ENCODE measurements around the gene ADCY2.

The ADCY2 gene

GRCh38 chr5:7540736-7541485, 145.0 kb downstream of the ADCY2 start:
- H3K9ac ChIP-seq (ENCODE audit: low read length in 2 of 2), result no peak overlapping the region
- no peaks in the 10 kb centered on the region for H3K9me3 ChIP-seq (ENCODE audit: control insufficient read depth in 2 of 2, low read length in 2 of 2)
- H3K4me1 ChIP-seq (ENCODE audit: control insufficient read depth, insufficient read depth, low read length), result no peaks in the 10 kb centered on the region
- H3K27me3 ChIP-seq (ENCODE audit: control insufficient read depth in 1 of 2, insufficient read depth in 2 of 2, low read length in 2 of 2), result no peaks in the 10 kb centered on the region
- no peak overlapping the region for H3K27ac ChIP-seq (ENCODE audit: low read length)
- H3K36me3 ChIP-seq (ENCODE audit: control insufficient read depth in 2 of 2, insufficient read depth in 2 of 2, low read length in 2 of 2), result no peaks in the 10 kb centered on the region
- H3K4me3 ChIP-seq (ENCODE audit: low read length in 2 of 2), result no peak overlapping the region

DNA sequence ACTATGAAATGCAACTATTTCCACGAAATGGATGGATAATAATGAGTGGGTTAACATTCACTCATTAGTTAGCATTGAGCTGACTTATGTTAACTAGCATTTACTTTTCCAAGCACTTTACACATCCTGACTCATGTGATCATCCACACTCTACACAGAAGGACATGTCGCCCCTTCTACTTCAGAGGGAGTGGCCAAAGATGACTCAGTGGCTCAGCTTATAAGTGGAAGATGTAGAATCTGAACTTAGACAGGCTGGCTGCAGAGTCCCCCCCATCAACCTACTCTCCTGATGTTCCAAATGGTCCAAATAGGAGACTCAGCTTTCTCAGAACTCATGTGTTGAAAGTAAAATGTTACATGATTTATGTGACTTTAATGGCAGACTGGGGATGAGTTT, 146.0 kb downstream of the ADCY2 start:
- Histone ChIP-seq H3K4me3 (ENCODE audit: low read length in 2 of 2) (no peak overlapping the region), H3K27ac (ENCODE audit: low read length) (no peak overlapping the region), H3K9ac (ENCODE audit: low read length in 2 of 2) (no peak overlapping the region), H3K36me3 (ENCODE audit: control insufficient read depth in 2 of 2, insufficient read depth in 2 of 2, low read length in 2 of 2) (no peaks in the 10 kb centered on the region), H3K27me3 (ENCODE audit: control insufficient read depth in 1 of 2, insufficient read depth in 2 of 2, low read length in 2 of 2) (no peaks in the 10 kb centered on the region), H3K4me1 (ENCODE audit: control insufficient read depth, insufficient read depth, low read length) (no peaks in the 10 kb centered on the region), H3K9me3 (ENCODE audit: control insufficient read depth in 2 of 2, low read length in 2 of 2) (no peaks in the 10 kb centered on the region)

- Histone ChIP-seq H3K9me3 (ENCODE audit: control insufficient read depth in 2 of 2, low read length in 2 of 2) (no peaks in the 10 kb centered on the region), H3K4me1 (ENCODE audit: control insufficient read depth, insufficient read depth, low read length) (no peaks in the 10 kb centered on the region), H3K4me3 (ENCODE audit: low read length in 2 of 2) (no peak overlapping the region), H3K9ac (ENCODE audit: low read length in 2 of 2) (no peak overlapping the region), H3K27ac (ENCODE audit: low read length) (no peak overlapping the region), H3K27me3 (ENCODE audit: control insufficient read depth in 1 of 2, insufficient read depth in 2 of 2, low read length in 2 of 2) (no peaks in the 10 kb centered on the region), H3K36me3 (ENCODE audit: control insufficient read depth in 2 of 2, insufficient read depth in 2 of 2, low read length in 2 of 2) (no peaks in the 10 kb centered on the region)
Observed at GRCh38 chr5:7546555-7546954, 150.6 kb downstream of the ADCY2 start.

GRCh38 chr5:7548596-7548995, 152.7 kb downstream of the ADCY2 start:
- Histone ChIP-seq H3K9me3 (ENCODE audit: control insufficient read depth in 2 of 2, low read length in 2 of 2) (no peaks in the 10 kb centered on the region), H3K27ac (ENCODE audit: low read length) (no peak overlapping the region), H3K27me3 (ENCODE audit: control insufficient read depth in 1 of 2, insufficient read depth in 2 of 2, low read length in 2 of 2) (no peaks in the 10 kb centered on the region), H3K4me3 (ENCODE audit: low read length in 2 of 2) (no peak overlapping the region), H3K9ac (ENCODE audit: low read length in 2 of 2) (no peak overlapping the region), H3K4me1 (ENCODE audit: control insufficient read depth, insufficient read depth, low read length) (no peaks in the 10 kb centered on the region), H3K36me3 (ENCODE audit: control insufficient read depth in 2 of 2, insufficient read depth in 2 of 2, low read length in 2 of 2) (no peaks in the 10 kb centered on the region)

- H3K9ac ChIP-seq (ENCODE audit: low read length in 2 of 2), result no peak overlapping the region
- H3K27ac ChIP-seq (ENCODE audit: low read length), result no peak overlapping the region
- no peaks in the 10 kb centered on the region for H3K4me1 ChIP-seq (ENCODE audit: control insufficient read depth, insufficient read depth, low read length)
- H3K4me3 ChIP-seq (ENCODE audit: low read length in 2 of 2), result no peak overlapping the region
- no peaks in the 10 kb centered on the region for H3K36me3 ChIP-seq (ENCODE audit: control insufficient read depth in 2 of 2, insufficient read depth in 2 of 2, low read length in 2 of 2)
- H3K9me3 ChIP-seq (ENCODE audit: control insufficient read depth in 2 of 2, low read length in 2 of 2), result no peaks in the 10 kb centered on the region
- H3K27me3 ChIP-seq (ENCODE audit: control insufficient read depth in 1 of 2, insufficient read depth in 2 of 2, low read length in 2 of 2), result no peaks in the 10 kb centered on the region
Observed at GRCh38 chr5:7565559-7565958, 169.6 kb downstream of the ADCY2 start.

- Histone ChIP-seq H3K9ac (ENCODE audit: low read length in 2 of 2) (no peak overlapping the region), H3K4me1 (ENCODE audit: control insufficient read depth, insufficient read depth, low read length) (no peaks in the 10 kb centered on the region), H3K36me3 (ENCODE audit: control insufficient read depth in 2 of 2, insufficient read depth in 2 of 2, low read length in 2 of 2) (no peaks in the 10 kb centered on the region), H3K27me3 (ENCODE audit: control insufficient read depth in 1 of 2, insufficient read depth in 2 of 2, low read length in 2 of 2) (no peaks in the 10 kb centered on the region), H3K9me3 (ENCODE audit: control insufficient read depth in 2 of 2, low read length in 2 of 2) (no peaks in the 10 kb centered on the region), H3K4me3 (ENCODE audit: low read length in 2 of 2) (peak overlapping the region in 1 of 2 donors; percentile 31), H3K27ac (ENCODE audit: low read length) (peak overlapping the region; percentile 26)
Observed at GRCh38 chr5:7576023-7576715, 180.2 kb downstream of the ADCY2 start.

DNA sequence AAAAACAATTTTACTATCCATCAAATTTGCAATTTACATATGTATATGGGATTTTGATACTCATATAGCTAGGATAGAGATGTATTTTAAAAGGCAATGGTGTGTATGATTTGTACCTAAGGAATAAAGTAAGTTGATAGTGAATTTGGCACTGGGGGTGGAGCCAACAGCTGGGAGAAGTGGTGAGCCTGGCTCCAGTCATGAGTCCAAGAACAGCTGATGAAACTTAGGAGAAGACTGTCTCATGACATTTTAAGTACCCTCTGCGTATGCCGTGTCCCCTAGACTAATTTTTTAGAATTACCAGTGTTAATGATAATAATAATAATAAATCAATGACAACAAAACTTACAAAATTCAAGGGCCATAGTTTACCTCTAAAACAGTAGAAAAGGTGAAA, 181.4 kb downstream of the ADCY2 start:
- no peak overlapping the region for H3K4me3 ChIP-seq (ENCODE audit: low read length in 2 of 2)
- no peaks in the 10 kb centered on the region for H3K27me3 ChIP-seq (ENCODE audit: control insufficient read depth in 1 of 2, insufficient read depth in 2 of 2, low read length in 2 of 2)
- H3K9ac ChIP-seq (ENCODE audit: low read length in 2 of 2), result no peak overlapping the region
- H3K36me3 ChIP-seq (ENCODE audit: control insufficient read depth in 2 of 2, insufficient read depth in 2 of 2, low read length in 2 of 2), result no peaks in the 10 kb centered on the region
- H3K9me3 ChIP-seq (ENCODE audit: control insufficient read depth in 2 of 2, low read length in 2 of 2), result no peaks in the 10 kb centered on the region
- H3K27ac ChIP-seq (ENCODE audit: low read length), result no peak overlapping the region
- no peaks in the 10 kb centered on the region for H3K4me1 ChIP-seq (ENCODE audit: control insufficient read depth, insufficient read depth, low read length)

DNA sequence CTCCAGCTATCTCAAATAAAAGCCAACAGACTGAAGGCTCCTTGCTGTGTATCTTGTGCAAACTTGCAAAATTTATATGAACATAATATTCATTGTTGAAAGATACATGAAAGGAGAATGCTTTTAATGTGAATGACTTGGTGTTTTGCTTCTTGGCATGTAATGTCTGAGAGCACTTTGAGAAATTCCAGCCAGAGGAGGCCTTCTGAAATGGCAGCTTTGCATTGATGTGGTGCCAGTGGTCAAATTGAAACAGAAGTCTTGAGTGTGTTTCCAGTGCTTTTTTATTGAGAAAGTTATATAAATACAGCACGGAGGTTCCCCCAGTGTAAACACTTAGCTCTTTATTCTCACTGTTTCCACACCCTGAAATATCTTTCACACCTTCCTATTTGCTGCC, 182.1 kb downstream of the ADCY2 start:
- Histone ChIP-seq H3K27ac (ENCODE audit: low read length) (peak overlapping the region; percentile 43), H3K27me3 (ENCODE audit: control insufficient read depth in 1 of 2, insufficient read depth in 2 of 2, low read length in 2 of 2) (no peaks in the 10 kb centered on the region), H3K9ac (ENCODE audit: low read length in 2 of 2) (no peak overlapping the region), H3K4me3 (ENCODE audit: low read length in 2 of 2) (no peak overlapping the region), H3K36me3 (ENCODE audit: control insufficient read depth in 2 of 2, insufficient read depth in 2 of 2, low read length in 2 of 2) (no peaks in the 10 kb centered on the region), H3K9me3 (ENCODE audit: control insufficient read depth in 2 of 2, low read length in 2 of 2) (no peaks in the 10 kb centered on the region), H3K4me1 (ENCODE audit: control insufficient read depth, insufficient read depth, low read length) (no peaks in the 10 kb centered on the region)

DNA sequence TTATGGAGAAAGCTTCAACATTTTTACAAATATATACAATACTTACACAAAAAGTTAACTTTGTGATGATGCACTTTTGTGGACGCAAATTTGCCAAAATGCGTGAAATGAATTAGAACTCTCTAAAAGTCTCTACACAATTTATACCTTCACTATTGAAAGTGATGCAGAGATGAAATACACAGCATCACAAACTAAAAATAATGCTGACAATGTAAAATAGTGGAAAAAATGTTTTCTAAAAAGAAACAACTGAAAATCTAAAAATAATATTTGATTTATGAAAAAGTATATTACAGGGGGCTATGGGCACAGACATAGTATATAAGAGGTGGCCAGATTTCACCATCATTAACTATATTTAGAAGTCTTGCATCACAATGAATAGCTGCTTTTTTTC, 188.8 kb downstream of the ADCY2 start:
- Histone ChIP-seq H3K9ac (ENCODE audit: low read length in 2 of 2) (no peak overlapping the region), H3K27me3 (ENCODE audit: control insufficient read depth in 1 of 2, insufficient read depth in 2 of 2, low read length in 2 of 2) (no peaks in the 10 kb centered on the region), H3K27ac (ENCODE audit: low read length) (no peak overlapping the region), H3K4me3 (ENCODE audit: low read length in 2 of 2) (no peak overlapping the region), H3K9me3 (ENCODE audit: control insufficient read depth in 2 of 2, low read length in 2 of 2) (no peaks in the 10 kb centered on the region), H3K36me3 (ENCODE audit: control insufficient read depth in 2 of 2, insufficient read depth in 2 of 2, low read length in 2 of 2) (no peaks in the 10 kb centered on the region), H3K4me1 (ENCODE audit: control insufficient read depth, insufficient read depth, low read length) (no peaks in the 10 kb centered on the region)

DNA sequence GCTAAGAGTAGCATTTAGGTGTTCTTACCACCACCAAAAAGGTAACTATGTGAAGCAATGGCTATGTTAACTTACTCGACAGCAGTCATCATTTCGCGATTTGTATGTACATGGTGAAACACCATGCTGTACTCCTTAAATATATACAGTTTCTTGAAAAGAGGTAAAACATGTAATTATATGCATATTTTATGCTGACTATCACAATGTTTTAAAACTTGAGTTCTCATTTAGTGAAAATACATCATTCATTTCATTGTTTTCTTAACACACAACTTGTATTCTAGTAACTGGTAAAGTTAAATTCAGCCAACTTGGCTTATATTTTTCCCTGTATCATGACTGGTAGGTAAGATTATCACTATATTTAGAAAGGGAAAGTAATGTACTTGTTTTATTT, 189.9 kb downstream of the ADCY2 start:
- no peaks in the 10 kb centered on the region for H3K36me3 ChIP-seq (ENCODE audit: control insufficient read depth in 2 of 2, insufficient read depth in 2 of 2, low read length in 2 of 2)
- H3K9me3 ChIP-seq (ENCODE audit: control insufficient read depth in 2 of 2, low read length in 2 of 2), result no peaks in the 10 kb centered on the region
- no peak overlapping the region for H3K9ac ChIP-seq (ENCODE audit: low read length in 2 of 2)
- H3K4me3 ChIP-seq (ENCODE audit: low read length in 2 of 2), result no peak overlapping the region
- no peaks in the 10 kb centered on the region for H3K4me1 ChIP-seq (ENCODE audit: control insufficient read depth, insufficient read depth, low read length)
- no peak overlapping the region for H3K27ac ChIP-seq (ENCODE audit: low read length)
- no peaks in the 10 kb centered on the region for H3K27me3 ChIP-seq (ENCODE audit: control insufficient read depth in 1 of 2, insufficient read depth in 2 of 2, low read length in 2 of 2)

- no peak overlapping the region for H3K27ac ChIP-seq (ENCODE audit: low read length)
- no peaks in the 10 kb centered on the region for H3K36me3 ChIP-seq (ENCODE audit: control insufficient read depth in 2 of 2, insufficient read depth in 2 of 2, low read length in 2 of 2)
- H3K4me3 ChIP-seq (ENCODE audit: low read length in 2 of 2), result no peak overlapping the region
- no peaks in the 10 kb centered on the region for H3K9me3 ChIP-seq (ENCODE audit: control insufficient read depth in 2 of 2, low read length in 2 of 2)
- no peaks in the 10 kb centered on the region for H3K4me1 ChIP-seq (ENCODE audit: control insufficient read depth, insufficient read depth, low read length)
- H3K27me3 ChIP-seq (ENCODE audit: control insufficient read depth in 1 of 2, insufficient read depth in 2 of 2, low read length in 2 of 2), result no peaks in the 10 kb centered on the region
- H3K9ac ChIP-seq (ENCODE audit: low read length in 2 of 2), result no peak overlapping the region
Observed at GRCh38 chr5:7586480-7586879, 190.5 kb downstream of the ADCY2 start.
